Astrocyte (in vitro differentiated cells and primary cell): Measurements from ENCODE around the gene TLN1.

Experiments
- CTCF ChIP-seq: IDR thresholded peaks from 2 replicates; pipeline ENCODE4 v1.5.1; 2011; ENCODE audit warnings: low read depth, mild to moderate bottlenecking, inconsistent platforms, low read length, moderate library complexity; ENCODE audit not compliant: insufficient read depth
- EZH2 ChIP-seq: IDR thresholded peaks from 2 replicates; pipeline ENCODE4 v1.6.1; 2012; ENCODE audit warnings: mild to moderate bottlenecking, low read length, inconsistent platforms; ENCODE audit not compliant: insufficient read depth

- TF ChIP-seq CTCF (no peak), EZH2 (no peak)
Observed at GRCh38 chr9:35732185-35732799, at the start of gene TLN1, which contains the start of gene CREB3.
